K562 (cell line): ENCODE results near the gene GABARAP. TPM values are rescaled to one million over a fixed set of nuclear protein-coding genes. Genes with fewer than 3 reads are reported as not detected.

Experiments used
- ATF3 ChIP-seq, 2 experiments: fragments of 450-650 bp in 1 of 2; sonication (generic) in 1 of 2; formaldehyde crosslinking in 1 of 2; IDR thresholded peaks in 1 of 2; conservative IDR thresholded peaks in 1 of 2; 2 replicates each; pipeline versions ENCODE4 v1.6.1 to v1.8.1; 2016 to 2023; ENCODE audit warnings: mild to moderate bottlenecking in 2 of 2, moderate library complexity in 2 of 2, inconsistent platforms in 1 of 2, missing genetic modification reagents in 1 of 2
- BRF1 ChIP-seq: IDR thresholded peaks from 3 replicates; pipeline ENCODE4 v1.6.1; 2011; ENCODE audit warnings: borderline replicate concordance, mild to moderate bottlenecking; ENCODE audit not compliant: insufficient read length; ENCODE audit errors: extremely low read depth
- FOXM1 ChIP-seq, 2 experiments: fragments of 450-650 bp in 1 of 2; sonication (generic) in 1 of 2; formaldehyde crosslinking in 1 of 2; IDR thresholded peaks; 2 replicates each; pipeline versions ENCODE4 v1.6.1 to v1.9.0; 2017 to 2022; ENCODE audit warnings: low read depth in 2 of 2, mild to moderate bottlenecking in 2 of 2, missing genetic modification reagents in 1 of 2, moderate library complexity in 1 of 2
- MITF ChIP-seq: IDR thresholded peaks from 2 replicates; pipeline ENCODE4 v1.6.1; 2014; ENCODE audit warnings: antibody characterized with exemption
- MLLT1 ChIP-seq, 2 experiments: fragments of 450-650 bp; IDR thresholded peaks; 2 replicates each; pipeline ENCODE4 v1.6.1; 2016
- NR2F6 ChIP-seq: fragments of 450-650 bp; formaldehyde crosslinking; IDR thresholded peaks from 2 replicates; pipeline ENCODE4 v1.4.0; 2020; ENCODE audit warnings: mild to moderate bottlenecking
- ZBTB2 ChIP-seq: fragments of 450-650 bp; IDR thresholded peaks from 2 replicates; pipeline ENCODE4 v1.6.1; 2016; ENCODE audit warnings: antibody characterized with exemption
- ZKSCAN1 ChIP-seq: fragments of 150-350 bp; IDR thresholded peaks from 2 replicates; pipeline ENCODE4 v1.6.1; 2016; ENCODE audit warnings: low read depth, low read length
- ZNF311 ChIP-seq: fragments of 250-450 bp; sonication (Bioruptor Pico); IDR thresholded peaks from 2 replicates; pipeline ENCODE4 v1.4.0; 2020; ENCODE audit warnings: mild to moderate bottlenecking, moderate library complexity
- ZNF518B ChIP-seq: fragments of 250-450 bp; sonication (Bioruptor Pico); IDR thresholded peaks from 2 replicates; pipeline ENCODE4 v1.5.0; 2021; ENCODE audit warnings: mild to moderate bottlenecking, moderate library complexity
- polyA plus RNA-seq, 8 experiments: library from polyadenylated mRNA; depleted of rRNA in 4 of 8; stranded (reverse) in 5 of 8; unstranded in 3 of 8; fragments of >200 nt; fragmentation: Nextera tagmentation in 2 of 8; fragmentation: Illumina TruSeq in 1 of 8; extraction: Ambion mirVana in 2 of 8; extraction: Trizol in 1 of 8; gene quantifications; 2 replicates each; pipeline versions ENCODE4 v1.2.1 to v1.2.3, GENCODE V29; 2011 to 2014; ENCODE audit warnings: inconsistent platforms in 1 of 8, missing spikeins in 1 of 8
- total RNA-seq, 7 experiments: library from RNA; depleted of rRNA in 6 of 7; stranded (reverse); fragments of >200 nt in 6 of 7; fragmentation: Illumina TruSeq in 2 of 7; extraction: Trizol in 2 of 7; gene quantifications; 2 replicates each; pipeline versions ENCODE4 v1.2.1 to v1.2.3, GENCODE V29; 2011 to 2021; ENCODE audit warnings: low replicate concordance in 1 of 7
- TF ChIP-seq, protein P1 (sequence below): sonication (generic); formaldehyde crosslinking; IDR thresholded peaks from 2 replicates; pipeline ENCODE4 v1.8.0; 2023; ENCODE audit warnings: mild to moderate bottlenecking, missing genetic modification reagents

The GABARAP gene
- total and polyA plus RNA-seq, 9 of the 15 experiments (the other 6 are each of a cell fraction or from before 2014, with no cell fraction given): 47.5 to 373 (median 152) TPM

GRCh38 chr17:7242717-7243452 is 636 bp upstream of the GABARAP start (continued):
- TF ChIP-seq ZBTB2: peak; percentile 59; the same call in 1 of the 2 replicates
- 0 out of 2 replicates have a peak, but pooled peaks have one; percentile 63 for TF ChIP-seq NR2F6 (CRISPR knock-in tag)
- peak; percentile 24 to 68; a peak in 1 of 4 replicates for TF ChIP-seq MLLT1 (IDR thresholded peaks at IDR 0.05)
- no peak for TF ChIP-seq ZNF518B (CRISPR knock-in tag)
- TF ChIP-seq MITF: peak; percentile 99
- TF ChIP-seq FOXM1 (IDR thresholded peaks at IDR 0.05; ENCODE audit: low read depth): no peak
- TF ChIP-seq FOXM1 (CRISPR knock-in tag; IDR thresholded peaks at IDR 0.05; ENCODE audit: low read depth): no peak
- no peak for TF ChIP-seq BRF1
- TF ChIP-seq, protein P1, sequence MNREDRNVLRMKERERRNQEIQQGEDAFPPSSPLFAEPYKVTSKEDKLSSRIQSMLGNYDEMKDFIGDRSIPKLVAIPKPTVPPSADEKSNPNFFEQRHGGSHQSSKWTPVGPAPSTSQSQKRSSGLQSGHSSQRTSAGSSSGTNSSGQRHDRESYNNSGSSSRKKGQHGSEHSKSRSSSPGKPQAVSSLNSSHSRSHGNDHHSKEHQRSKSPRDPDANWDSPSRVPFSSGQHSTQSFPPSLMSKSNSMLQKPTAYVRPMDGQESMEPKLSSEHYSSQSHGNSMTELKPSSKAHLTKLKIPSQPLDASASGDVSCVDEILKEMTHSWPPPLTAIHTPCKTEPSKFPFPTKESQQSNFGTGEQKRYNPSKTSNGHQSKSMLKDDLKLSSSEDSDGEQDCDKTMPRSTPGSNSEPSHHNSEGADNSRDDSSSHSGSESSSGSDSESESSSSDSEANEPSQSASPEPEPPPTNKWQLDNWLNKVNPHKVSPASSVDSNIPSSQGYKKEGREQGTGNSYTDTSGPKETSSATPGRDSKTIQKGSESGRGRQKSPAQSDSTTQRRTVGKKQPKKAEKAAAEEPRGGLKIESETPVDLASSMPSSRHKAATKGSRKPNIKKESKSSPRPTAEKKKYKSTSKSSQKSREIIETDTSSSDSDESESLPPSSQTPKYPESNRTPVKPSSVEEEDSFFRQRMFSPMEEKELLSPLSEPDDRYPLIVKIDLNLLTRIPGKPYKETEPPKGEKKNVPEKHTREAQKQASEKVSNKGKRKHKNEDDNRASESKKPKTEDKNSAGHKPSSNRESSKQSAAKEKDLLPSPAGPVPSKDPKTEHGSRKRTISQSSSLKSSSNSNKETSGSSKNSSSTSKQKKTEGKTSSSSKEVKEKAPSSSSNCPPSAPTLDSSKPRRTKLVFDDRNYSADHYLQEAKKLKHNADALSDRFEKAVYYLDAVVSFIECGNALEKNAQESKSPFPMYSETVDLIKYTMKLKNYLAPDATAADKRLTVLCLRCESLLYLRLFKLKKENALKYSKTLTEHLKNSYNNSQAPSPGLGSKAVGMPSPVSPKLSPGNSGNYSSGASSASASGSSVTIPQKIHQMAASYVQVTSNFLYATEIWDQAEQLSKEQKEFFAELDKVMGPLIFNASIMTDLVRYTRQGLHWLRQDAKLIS (CRISPR knock-in tag): no peak
- peak; percentile 72; the same call in 1 of the 2 replicates for TF ChIP-seq ATF3 (IDR thresholded peaks at IDR 0.05)
- no peak for TF ChIP-seq ATF3 (CRISPR knock-in tag; conservative IDR thresholded peaks at IDR 0.05)
- no peak for TF ChIP-seq ZKSCAN1
- no peak for TF ChIP-seq ZNF311 (CRISPR knock-in tag)
